BJ (cell line): ENCODE results near the gene SLC22A3. TPM values are rescaled to one million over a fixed set of nuclear protein-coding genes. Genes with fewer than 3 reads are reported as not detected.

Experiments used
- CTCF ChIA-PET: fragments of 350-600 bp; formaldehyde crosslinking; extraction: SDS; loops from one replicate; lab custom pipeline; 2021; ENCODE audit warnings: antibody characterized with exemption, inconsistent platforms; lab: Yijun Ruan, JAX
- POLR2A ChIA-PET: fragments of 300-600 bp; sonication (Branson Sonifier 250); formaldehyde crosslinking; extraction: SDS; loops from one replicate; lab custom pipeline; 2021; ENCODE audit warnings: antibody characterized with exemption; lab: Charles Lee
- DNase-seq: peaks from one replicate; pipeline ENCODE4 v3.0.0-alpha.2; 2011; ENCODE audit warnings: low read depth
- H3K27me3 ChIP-seq: 2 replicates; pipeline ENCODE4 v1.6.0; 2011; ENCODE audit warnings: low read length; ENCODE audit not compliant: control insufficient read depth, insufficient read depth
- H3K36me3 ChIP-seq: 2 replicates; pipeline ENCODE4 v1.5.1; 2011; ENCODE audit warnings: low read length; ENCODE audit not compliant: control insufficient read depth, insufficient read depth
- H3K4me3 ChIP-seq: 2 replicates; pipeline ENCODE4 v1.5.1; 2011; ENCODE audit warnings: low read depth, mild to moderate bottlenecking, control low read depth, low read length
- polyA plus RNA-seq: library from polyadenylated mRNA; depleted of rRNA; stranded (reverse); fragments of >200 nt; gene quantifications from 2 replicates; pipeline ENCODE4 v1.2.3, GENCODE V29; 2011
- TF ChIP-seq, protein P1 (sequence below): IDR thresholded peaks from 2 replicates; pipeline ENCODE4 v1.5.1; 2011; ENCODE audit warnings: low read depth, mild to moderate bottlenecking, control low read depth, inconsistent platforms, low read length, moderate library complexity; ENCODE audit not compliant: insufficient read depth

SLC22A3 gene
- polyA plus RNA-seq, 1 experiment = not detected

DNA sequence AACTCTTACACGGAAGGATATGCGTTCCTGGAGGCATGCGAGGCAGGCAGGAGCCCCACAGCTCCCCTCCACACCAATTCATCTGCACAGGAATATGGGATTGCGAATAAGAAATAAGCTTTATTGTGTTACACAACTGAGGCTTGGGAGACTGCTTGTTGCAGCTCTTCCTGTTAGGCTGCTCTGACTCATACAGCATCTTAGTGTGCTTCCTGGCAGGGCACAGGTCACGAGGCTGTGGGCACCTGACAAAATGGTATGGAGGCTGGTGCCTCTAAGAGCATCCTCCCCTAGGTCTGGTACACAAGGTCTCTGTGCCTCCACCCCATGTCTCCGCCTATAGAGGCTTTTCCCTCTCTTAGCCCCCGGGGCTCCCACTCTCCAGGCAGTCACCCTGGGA lies 6.8 kb downstream of the SLC22A3 start:
- ChIA-PET POLR2A (no interaction called here), CTCF (no interaction called here)
- H3K27me3 ChIP-seq = peaks cover 1% of the 10 kb centered on the region; the same call in 1 of the 2 replicates
- H3K36me3 ChIP-seq = no peaks in the 10 kb centered on the region
- no peak overlapping the region for H3K4me3 ChIP-seq
- DNase-seq = no peak
- TF ChIP-seq, protein P1, sequence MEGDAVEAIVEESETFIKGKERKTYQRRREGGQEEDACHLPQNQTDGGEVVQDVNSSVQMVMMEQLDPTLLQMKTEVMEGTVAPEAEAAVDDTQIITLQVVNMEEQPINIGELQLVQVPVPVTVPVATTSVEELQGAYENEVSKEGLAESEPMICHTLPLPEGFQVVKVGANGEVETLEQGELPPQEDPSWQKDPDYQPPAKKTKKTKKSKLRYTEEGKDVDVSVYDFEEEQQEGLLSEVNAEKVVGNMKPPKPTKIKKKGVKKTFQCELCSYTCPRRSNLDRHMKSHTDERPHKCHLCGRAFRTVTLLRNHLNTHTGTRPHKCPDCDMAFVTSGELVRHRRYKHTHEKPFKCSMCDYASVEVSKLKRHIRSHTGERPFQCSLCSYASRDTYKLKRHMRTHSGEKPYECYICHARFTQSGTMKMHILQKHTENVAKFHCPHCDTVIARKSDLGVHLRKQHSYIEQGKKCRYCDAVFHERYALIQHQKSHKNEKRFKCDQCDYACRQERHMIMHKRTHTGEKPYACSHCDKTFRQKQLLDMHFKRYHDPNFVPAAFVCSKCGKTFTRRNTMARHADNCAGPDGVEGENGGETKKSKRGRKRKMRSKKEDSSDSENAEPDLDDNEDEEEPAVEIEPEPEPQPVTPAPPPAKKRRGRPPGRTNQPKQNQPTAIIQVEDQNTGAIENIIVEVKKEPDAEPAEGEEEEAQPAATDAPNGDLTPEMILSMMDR = no peak

DNA sequence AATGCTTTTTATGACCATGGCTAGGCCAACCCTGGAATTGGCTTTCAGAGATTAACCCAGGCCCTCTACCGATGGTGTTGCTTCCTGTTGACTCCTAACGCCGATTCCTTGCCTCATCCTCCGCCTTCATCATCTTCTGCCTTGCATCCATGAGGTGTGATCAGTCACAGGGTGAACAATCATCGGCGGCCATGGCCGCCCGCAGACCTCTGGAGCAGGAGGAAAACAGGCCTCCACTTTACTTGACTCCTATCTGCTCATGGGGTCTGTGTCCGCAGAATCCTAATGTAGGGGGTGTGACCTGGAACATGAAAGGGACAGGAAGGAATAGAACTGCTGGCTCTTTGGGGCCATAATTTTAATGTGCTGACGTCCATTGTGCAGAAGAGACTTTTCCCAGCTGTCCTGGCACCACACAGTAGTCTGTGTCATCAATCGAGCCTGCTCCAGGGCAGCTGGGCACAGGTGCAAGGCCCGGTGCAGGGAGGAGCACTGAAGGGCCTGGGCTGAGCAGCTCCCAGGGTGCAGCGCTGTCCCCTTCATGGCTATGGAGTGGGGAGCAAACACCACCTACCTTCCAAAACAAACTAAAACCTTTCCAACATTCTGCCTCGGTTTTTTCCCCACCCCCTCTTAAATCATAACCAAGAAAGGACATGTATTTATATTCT lies 8.0 kb downstream of the SLC22A3 start:
- Histone ChIP-seq H3K4me3 (no peak overlapping the region), H3K27me3 (no peaks in the 10 kb centered on the region), H3K36me3 (no peaks in the 10 kb centered on the region)
- POLR2A ChIA-PET = no interaction called here
- TF ChIP-seq, protein P1 = no peak
- CTCF ChIA-PET = no interaction called here
- DNase-seq = no peak

DNA sequence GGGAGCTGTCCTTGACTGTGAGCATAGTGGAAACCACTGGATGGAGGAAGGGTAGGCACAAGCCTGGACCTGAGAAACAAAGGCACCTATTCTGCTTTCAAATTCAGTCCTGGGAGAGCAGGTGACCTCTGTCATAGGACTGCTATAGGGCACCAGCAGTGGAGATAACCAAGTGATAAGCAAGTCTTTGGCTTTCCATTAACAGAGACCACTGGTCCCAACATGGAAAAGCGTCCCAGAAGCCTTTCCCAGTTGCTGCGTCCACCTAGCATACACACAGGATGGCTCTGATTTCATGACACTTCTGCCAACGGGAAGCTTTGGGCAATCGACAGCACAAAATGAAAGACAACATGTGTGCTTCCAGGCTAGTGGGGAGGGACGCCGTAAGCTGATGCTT lies 8.9 kb downstream of the SLC22A3 start:
- TF ChIP-seq, protein P1 = no peak
- Histone ChIP-seq H3K36me3 (no peaks in the 10 kb centered on the region), H3K27me3 (no peaks in the 10 kb centered on the region), H3K4me3 (no peak overlapping the region)
- CTCF ChIA-PET = no interaction called here
- no peak for DNase-seq
- POLR2A ChIA-PET = no interaction called here

DNA sequence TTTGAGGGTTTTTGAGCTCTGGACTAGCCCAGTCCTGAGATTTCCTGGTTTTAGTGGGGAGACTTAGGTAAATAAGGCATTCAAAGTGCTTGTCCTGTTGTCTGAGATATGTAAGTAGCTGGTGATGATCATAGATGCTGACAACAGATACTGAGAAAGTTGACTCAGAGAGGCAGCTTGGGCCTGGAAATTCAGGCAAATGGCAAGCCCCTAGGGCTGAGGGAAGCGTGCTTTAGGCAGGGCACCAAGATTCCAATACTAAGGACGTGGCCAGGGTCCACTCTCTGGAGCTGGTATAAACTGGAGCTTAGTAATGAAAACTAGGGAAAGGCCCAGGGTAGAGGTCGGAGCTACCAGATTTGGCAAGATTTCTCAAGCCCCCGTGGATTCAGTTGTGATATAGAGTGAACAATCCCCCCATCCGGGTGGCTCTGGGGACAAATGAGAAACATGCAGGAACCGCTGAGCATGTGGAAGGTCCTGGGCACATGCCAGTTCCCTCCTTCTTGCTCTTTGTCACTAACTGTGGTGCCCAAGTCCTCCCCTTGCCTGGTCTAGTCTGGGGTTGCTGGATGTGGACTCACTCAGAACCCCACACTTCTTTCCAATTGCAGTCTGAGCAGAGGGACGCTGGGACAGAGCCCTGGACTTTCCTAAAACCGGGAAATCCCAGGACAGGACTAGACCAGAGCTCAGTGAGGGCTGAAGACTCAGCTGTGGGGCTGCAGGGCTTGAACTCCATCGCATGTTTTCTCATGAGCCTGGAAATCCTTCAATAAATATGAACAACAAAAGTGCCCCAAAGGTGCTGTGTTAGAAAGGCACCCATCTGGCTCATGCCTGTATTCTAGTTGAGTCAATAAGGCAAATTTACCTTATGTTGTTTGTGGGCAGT lies 10.3 kb downstream of the SLC22A3 start:
- DNase-seq = no peak
- Histone ChIP-seq H3K4me3 (no peak overlapping the region), H3K36me3 (no peaks in the 10 kb centered on the region), H3K27me3 (no peaks in the 10 kb centered on the region)
- TF ChIP-seq, protein P1 = no peak
- ChIA-PET CTCF (no interaction called here), POLR2A (no interaction called here)

DNA sequence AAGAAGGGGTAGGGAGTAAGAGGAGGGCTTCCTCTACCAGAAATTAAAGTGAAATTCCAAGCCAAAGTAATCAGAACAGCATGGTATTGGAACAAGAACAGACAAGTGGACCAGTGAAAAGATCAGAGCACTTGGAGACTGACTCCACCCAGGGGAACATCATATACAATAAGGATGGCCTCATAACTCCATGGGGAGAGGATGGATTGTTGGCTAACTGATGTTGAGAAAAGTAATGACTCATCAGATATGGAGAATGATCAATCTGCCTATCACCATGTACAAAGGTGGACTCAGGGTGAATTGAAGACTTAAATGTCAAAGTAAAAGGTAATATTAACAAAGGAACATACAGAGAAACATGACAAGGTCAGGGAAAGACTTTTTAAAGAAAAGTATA lies 12.8 kb downstream of the SLC22A3 start:
- TF ChIP-seq, protein P1 = no peak
- no peak for DNase-seq
- CTCF ChIA-PET = no interaction called here
- Histone ChIP-seq H3K4me3 (no peak overlapping the region), H3K36me3 (no peaks in the 10 kb centered on the region), H3K27me3 (no peaks in the 10 kb centered on the region)
- POLR2A ChIA-PET = no interaction called here
